ENCODE measurements around the gene MFNG.

GRCh38 chr22:37430941-37431340 is 55.2 kb downstream of the MFNG start:
- TF ChIP-seq GATA3 (IDR thresholded peaks at IDR 0.05; ENCODE audit: low read depth, low read length), result no peak
- no peak for TF ChIP-seq GATA2 (IDR thresholded peaks at IDR 0.05; ENCODE audit: low read depth, low read length)
